Measurements from ENCODE around the gene SCFD1.
A peak's percentile ranks its signal among the peaks of the same experiment; 100 is the strongest.
"Not testable (repeated sequence)": the region's sequence is repeated elsewhere in the genome, so short reads cannot be mapped to it uniquely, and the experiment has no call there.

SCFD1 gene

GRCh38 chr14:30610787-30611343 is 11.3 kb upstream of the SCFD1 start:
- DNase-seq (ENCODE audit: low spot score) = no peak

GRCh38 chr14:30614155-30614554 is 8.0 kb upstream of the SCFD1 start:
- DNase-seq (ENCODE audit: low spot score) = no peak

GRCh38 chr14:30620178-30620577 is 1.9 kb upstream of the SCFD1 start:
- DNase-seq (ENCODE audit: low spot score) = peak; percentile 33

- DNase-seq (ENCODE audit: low spot score) = peak; percentile 17
Measured at GRCh38 chr14:30621354-30621939, 672 bp upstream of the SCFD1 start.

GRCh38 chr14:30623412-30624131 is 1.5 kb downstream of the SCFD1 start:
- DNase-seq (ENCODE audit: low spot score) = no peak

GRCh38 chr14:30624132-30624423 is 2.0 kb downstream of the SCFD1 start:
- DNase-seq (ENCODE audit: low spot score) = no peak

- no peak for DNase-seq (ENCODE audit: low spot score)
Measured at GRCh38 chr14:30625533-30625932, 3.4 kb downstream of the SCFD1 start.

GRCh38 chr14:30629432-30629831 is 7.3 kb downstream of the SCFD1 start:
- DNase-seq (ENCODE audit: low spot score) = not testable (repeated sequence)

- no peak for DNase-seq (ENCODE audit: low spot score)
Measured at GRCh38 chr14:30630248-30630647, 8.1 kb downstream of the SCFD1 start.

- DNase-seq (ENCODE audit: low spot score) = no peak
Measured at GRCh38 chr14:30632730-30633129, 10.6 kb downstream of the SCFD1 start.

GRCh38 chr14:30638926-30639325 is 16.8 kb downstream of the SCFD1 start:
- DNase-seq (ENCODE audit: low spot score) = no peak

GRCh38 chr14:30641207-30641606 is 19.1 kb downstream of the SCFD1 start:
- DNase-seq (ENCODE audit: low spot score) = no peak

- not testable (repeated sequence) for DNase-seq (ENCODE audit: low spot score)
Measured at GRCh38 chr14:30644462-30644861, 22.3 kb downstream of the SCFD1 start.

- DNase-seq (ENCODE audit: low spot score) = no peak
Measured at GRCh38 chr14:30645600-30645999, 23.5 kb downstream of the SCFD1 start.

GRCh38 chr14:30648471-30648870 is 26.4 kb downstream of the SCFD1 start:
- DNase-seq (ENCODE audit: low spot score) = no peak

GRCh38 chr14:30651937-30652336 is 29.8 kb downstream of the SCFD1 start:
- DNase-seq (ENCODE audit: low spot score) = no peak

- DNase-seq (ENCODE audit: low spot score) = no peak
Measured at GRCh38 chr14:30655124-30655523, 33.0 kb downstream of the SCFD1 start.

GRCh38 chr14:30655658-30656057 is 33.5 kb downstream of the SCFD1 start:
- no peak for DNase-seq (ENCODE audit: low spot score)

GRCh38 chr14:30656190-30656632 is 34.1 kb downstream of the SCFD1 start:
- peak; percentile 49 for DNase-seq (ENCODE audit: low spot score)

- DNase-seq (ENCODE audit: low spot score) = no peak
Measured at GRCh38 chr14:30657050-30657449, 34.9 kb downstream of the SCFD1 start.

GRCh38 chr14:30657606-30658163 is 35.6 kb downstream of the SCFD1 start:
- DNase-seq (ENCODE audit: low spot score) = peak; percentile 10

- no peak for DNase-seq (ENCODE audit: low spot score)
Measured at GRCh38 chr14:30658645-30659044, 36.5 kb downstream of the SCFD1 start.

GRCh38 chr14:30669594-30669993 is 47.5 kb downstream of the SCFD1 start:
- DNase-seq (ENCODE audit: low spot score) = no peak
